ENCODE results near the gene FHIT. TPM values are rescaled to one million over a fixed set of nuclear protein-coding genes. Genes with fewer than 3 reads are reported as not detected.

Gene FHIT
- total RNA-seq, 4 donors from 2014 or later, result 3.5 to 17.0 (median 16.7) TPM

GRCh38 chr3:59774000-59774399 is 1477.3 kb downstream of the FHIT start:
- TF ChIP-seq POLR2A (IDR thresholded peaks at IDR 0.05), result no peak
- no peak for TF ChIP-seq CTCF (IDR thresholded peaks at IDR 0.05)
- Histone ChIP-seq H3K27ac (no peak overlapping the region), H3K36me3 (no peaks in the 10 kb centered on the region), H3K27me3 (no peaks in the 10 kb centered on the region), H3K9me3 (no peaks in the 10 kb centered on the region), H3K4me1 (no peaks in the 10 kb centered on the region), H3K4me3 (no peak overlapping the region)
- DNase-seq, result no peak

GRCh38 chr3:59772416-59773408 is 1478.5 kb downstream of the FHIT start:
- no peaks in the 10 kb centered on the region for H3K36me3 ChIP-seq
- H3K4me1 ChIP-seq, result no peaks in the 10 kb centered on the region
- peak in 2 of 3 donors; percentile 18 to 77 for DNase-seq
- no peak overlapping the region for H3K4me3 ChIP-seq
- no peak for TF ChIP-seq POLR2A (IDR thresholded peaks at IDR 0.05)
- no peak for TF ChIP-seq CTCF (IDR thresholded peaks at IDR 0.05)
- no peaks in the 10 kb centered on the region for H3K9me3 ChIP-seq
- H3K27me3 ChIP-seq, result no peaks in the 10 kb centered on the region
- H3K27ac ChIP-seq, result no peak overlapping the region

- Histone ChIP-seq H3K4me1 (no peaks in the 10 kb centered on the region), H3K27me3 (no peaks in the 10 kb centered on the region), H3K27ac (no peak overlapping the region), H3K4me3 (no peak overlapping the region), H3K9me3 (no peaks in the 10 kb centered on the region), H3K36me3 (no peaks in the 10 kb centered on the region)
- TF ChIP-seq POLR2A (IDR thresholded peaks at IDR 0.05), result no peak
- no peak for TF ChIP-seq CTCF (IDR thresholded peaks at IDR 0.05)
- no peak for DNase-seq
These were observed 1479.5 kb downstream of the FHIT start for GRCh38 chr3:59771768-59772181.

- no peak overlapping the region for H3K27ac ChIP-seq
- no peak overlapping the region for H3K4me3 ChIP-seq
- DNase-seq, result no peak
- no peaks in the 10 kb centered on the region for H3K4me1 ChIP-seq
- no peaks in the 10 kb centered on the region for H3K27me3 ChIP-seq
- no peaks in the 10 kb centered on the region for H3K9me3 ChIP-seq
- TF ChIP-seq CTCF (IDR thresholded peaks at IDR 0.05) (no peak), POLR2A (IDR thresholded peaks at IDR 0.05) (no peak)
- no peaks in the 10 kb centered on the region for H3K36me3 ChIP-seq
These were observed 1482.0 kb downstream of the FHIT start for GRCh38 chr3:59769127-59769750.

- H3K9me3 ChIP-seq, result no peaks in the 10 kb centered on the region
- no peak for DNase-seq
- H3K27ac ChIP-seq, result peak overlapping the region in 2 of 4 donors; percentile 39 to 64
- no peaks in the 10 kb centered on the region for H3K4me1 ChIP-seq
- no peaks in the 10 kb centered on the region for H3K36me3 ChIP-seq
- H3K27me3 ChIP-seq, result no peaks in the 10 kb centered on the region
- no peak overlapping the region for H3K4me3 ChIP-seq
- TF ChIP-seq CTCF (IDR thresholded peaks at IDR 0.05) (no peak), POLR2A (IDR thresholded peaks at IDR 0.05) (no peak)
These were observed 1484.9 kb downstream of the FHIT start for GRCh38 chr3:59766200-59766872.

All from Peyer's patch (tissue), 4 donors.